ENCODE results near the gene BFAR.
"Not testable (repeated sequence)": the region's sequence is repeated elsewhere in the genome, so short reads cannot be mapped to it uniquely, and the experiment has no call there.

BFAR gene

DNA sequence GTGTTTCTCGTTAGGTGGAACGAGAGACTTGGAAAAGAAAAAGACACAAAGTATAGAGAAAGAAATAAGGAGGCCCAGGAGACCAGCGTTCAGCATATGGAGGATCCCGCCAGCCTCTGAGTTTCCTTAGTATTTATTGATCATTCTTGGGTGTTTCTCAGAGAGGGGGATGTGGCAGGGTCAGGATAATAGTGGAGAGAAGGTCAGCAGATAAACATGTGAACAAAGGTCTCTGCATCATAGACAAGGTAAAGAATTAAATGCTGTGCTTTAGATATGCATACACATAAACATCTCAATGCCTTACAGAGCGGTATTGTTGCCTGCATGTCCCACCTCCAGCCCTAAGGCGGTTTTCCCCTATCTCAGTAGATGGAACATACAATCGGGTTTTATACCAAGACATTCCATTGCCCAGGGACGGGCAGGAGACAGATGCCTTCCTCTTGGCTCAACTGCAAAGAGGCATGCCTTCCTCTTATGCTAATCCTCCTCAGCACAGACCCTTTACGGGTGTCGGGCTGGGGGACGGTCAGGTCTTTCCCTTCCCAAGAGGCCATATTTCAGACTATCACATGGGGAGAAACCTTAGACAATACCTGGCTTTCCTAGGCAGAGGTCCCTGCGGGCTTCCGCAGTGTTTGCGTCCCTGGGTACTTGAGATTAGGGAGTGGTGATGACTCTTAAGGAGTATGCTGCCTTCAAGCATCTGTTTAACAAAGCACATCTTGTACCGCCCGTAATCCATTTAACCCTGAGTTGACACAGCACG, 3.6 kb downstream of the BFAR start:
- FAIRE-seq = not testable (repeated sequence)

DNA sequence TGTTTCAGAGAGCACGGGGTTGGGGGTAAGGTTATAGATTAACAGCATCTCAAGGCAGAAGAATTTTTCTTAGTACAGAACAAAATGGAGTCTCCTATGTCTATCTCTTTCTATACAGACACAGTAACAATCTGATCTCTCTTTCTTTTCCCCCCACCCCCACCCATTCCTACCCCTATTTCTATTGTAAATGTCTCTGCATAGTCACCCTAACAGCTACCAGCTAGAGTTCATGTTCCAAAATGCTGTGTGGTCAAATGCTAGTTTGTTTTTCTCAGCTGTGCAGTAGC, 4.1 kb downstream of the BFAR start:
- not testable (repeated sequence) for FAIRE-seq

DNA sequence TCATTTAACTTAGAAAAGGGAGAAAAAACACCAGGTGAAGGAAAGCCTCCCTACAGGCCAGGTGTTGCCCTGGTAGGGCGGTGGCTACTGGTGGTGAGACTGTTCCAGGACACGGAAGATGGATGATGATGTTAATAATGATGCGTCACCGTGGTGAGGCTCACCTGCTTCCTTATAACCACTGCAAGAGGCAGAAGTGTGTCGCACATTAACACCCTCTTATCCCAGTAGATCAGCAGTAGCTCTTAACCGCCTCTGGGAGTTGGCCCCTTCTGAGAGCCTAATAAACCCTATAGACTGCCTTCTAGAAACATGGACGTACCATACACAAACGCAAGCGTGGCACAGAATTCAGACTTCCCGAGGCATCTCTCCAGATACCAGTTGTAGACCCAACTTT, 7.8 kb downstream of the BFAR start:
- no peak for FAIRE-seq

DNA sequence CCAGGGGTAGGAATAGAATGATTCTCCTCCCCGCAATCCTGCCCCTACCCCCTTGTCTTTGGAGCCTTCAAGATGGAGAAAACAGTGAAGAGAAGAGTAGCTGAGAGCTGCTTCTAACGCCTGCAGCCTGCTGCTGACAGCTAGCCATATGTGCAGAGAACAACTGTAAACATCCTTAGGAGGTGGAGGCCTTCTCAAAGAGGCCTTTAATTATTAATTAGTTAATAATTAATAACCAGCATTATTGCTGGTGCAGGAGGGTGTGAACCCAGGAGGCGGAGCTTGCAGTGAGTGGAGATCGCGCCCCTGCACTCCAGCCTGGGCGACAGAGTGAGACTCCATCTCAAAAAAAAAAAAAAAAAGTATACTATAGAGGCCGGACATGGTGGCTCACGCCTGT, 8.5 kb downstream of the BFAR start:
- FAIRE-seq = no peak

DNA sequence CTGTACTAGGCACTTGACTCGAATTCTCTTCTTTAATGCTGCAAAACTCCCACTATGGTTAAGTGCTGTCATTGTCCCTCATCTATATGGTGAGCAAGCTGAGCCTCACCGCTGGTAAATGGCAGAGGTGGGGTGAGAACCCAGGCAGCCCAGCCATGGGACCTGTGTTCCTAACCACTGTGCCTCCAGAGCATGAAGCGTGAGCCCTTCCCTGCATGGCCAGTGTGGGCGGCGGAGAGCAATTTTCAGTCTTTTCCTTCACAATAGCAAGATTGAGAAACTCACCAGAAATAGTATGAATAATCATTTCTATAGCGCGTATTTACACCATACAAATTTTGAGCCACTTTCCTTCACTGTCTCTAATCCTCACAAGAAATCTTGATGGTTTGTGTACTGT, 9.2 kb downstream of the BFAR start:
- no peak for FAIRE-seq

DNA sequence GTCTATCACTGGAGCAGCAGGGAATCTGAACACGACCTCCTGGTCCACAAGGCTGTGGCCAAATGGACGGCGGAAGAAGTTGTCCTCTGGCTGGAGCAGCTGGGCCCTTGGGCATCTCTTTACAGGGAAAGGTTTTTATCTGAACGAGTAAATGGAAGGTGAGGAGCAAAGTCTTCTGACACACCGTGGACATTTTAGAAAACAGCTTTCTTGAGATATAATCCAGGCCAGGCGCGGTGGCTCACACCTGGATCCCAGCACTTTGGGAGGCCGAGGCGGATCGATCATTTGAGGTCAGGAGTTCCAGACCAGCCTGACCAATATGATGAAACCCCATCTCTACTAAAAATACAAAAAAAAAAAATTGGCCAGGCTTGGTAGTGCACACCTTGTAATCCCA, 17.1 kb downstream of the BFAR start:
- FAIRE-seq = no peak

DNA sequence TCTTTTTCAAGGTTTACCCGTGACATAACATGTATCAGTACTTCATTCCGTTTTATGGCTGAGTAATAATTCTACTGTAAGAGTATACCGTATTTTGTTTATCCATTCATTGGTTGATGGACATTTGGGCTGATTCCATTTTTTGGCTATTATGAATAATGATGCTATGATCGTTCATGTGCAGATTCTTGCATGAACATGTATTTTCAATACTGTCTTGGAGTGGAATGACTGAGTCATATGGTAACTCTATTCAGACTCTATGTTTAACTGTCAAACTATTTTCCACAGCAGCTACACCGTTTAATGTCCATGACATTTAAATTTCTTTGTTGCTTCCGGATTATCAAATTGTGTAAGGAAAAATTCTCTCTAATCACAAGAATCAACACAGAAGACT, 17.9 kb downstream of the BFAR start:
- no peak for FAIRE-seq

DNA sequence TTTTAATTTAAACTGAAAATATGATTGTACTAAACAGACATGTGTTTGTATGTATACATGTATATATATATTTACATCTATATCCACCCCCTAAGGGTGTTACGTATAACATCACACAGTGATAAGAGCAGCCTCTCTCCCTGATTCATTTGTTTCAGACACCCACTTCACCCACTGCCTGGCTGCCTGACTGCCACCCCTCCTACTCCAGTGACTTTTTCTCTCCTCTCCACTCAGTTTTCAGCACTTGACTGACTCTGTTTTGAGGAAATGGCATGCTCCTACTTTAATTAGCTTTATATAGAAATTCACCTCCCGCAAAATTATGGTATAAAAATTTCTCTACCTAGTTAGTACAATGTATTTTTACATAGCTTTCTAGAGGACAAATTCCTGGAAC, 20.0 kb downstream of the BFAR start:
- no peak for FAIRE-seq

DNA sequence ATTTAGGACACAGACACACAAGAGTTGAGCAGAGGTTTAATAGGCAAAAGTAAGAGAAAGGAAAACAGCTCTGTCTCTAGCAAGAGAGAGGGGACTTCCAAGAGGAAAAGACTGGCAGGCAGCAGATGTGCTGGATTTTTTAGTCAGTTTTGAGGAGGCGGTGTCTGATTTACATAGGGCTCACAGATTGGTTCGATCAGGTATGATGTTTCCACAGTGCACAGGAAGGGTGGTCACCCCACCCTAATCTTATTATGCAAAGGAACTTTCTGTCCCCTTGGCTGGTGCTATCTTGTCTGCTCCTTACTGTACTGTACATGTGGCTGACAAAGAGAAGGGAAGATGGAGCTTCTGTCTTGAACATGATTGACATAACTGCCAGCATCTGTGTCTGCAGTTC, 25.3 kb downstream of the BFAR start:
- no peak for FAIRE-seq

DNA sequence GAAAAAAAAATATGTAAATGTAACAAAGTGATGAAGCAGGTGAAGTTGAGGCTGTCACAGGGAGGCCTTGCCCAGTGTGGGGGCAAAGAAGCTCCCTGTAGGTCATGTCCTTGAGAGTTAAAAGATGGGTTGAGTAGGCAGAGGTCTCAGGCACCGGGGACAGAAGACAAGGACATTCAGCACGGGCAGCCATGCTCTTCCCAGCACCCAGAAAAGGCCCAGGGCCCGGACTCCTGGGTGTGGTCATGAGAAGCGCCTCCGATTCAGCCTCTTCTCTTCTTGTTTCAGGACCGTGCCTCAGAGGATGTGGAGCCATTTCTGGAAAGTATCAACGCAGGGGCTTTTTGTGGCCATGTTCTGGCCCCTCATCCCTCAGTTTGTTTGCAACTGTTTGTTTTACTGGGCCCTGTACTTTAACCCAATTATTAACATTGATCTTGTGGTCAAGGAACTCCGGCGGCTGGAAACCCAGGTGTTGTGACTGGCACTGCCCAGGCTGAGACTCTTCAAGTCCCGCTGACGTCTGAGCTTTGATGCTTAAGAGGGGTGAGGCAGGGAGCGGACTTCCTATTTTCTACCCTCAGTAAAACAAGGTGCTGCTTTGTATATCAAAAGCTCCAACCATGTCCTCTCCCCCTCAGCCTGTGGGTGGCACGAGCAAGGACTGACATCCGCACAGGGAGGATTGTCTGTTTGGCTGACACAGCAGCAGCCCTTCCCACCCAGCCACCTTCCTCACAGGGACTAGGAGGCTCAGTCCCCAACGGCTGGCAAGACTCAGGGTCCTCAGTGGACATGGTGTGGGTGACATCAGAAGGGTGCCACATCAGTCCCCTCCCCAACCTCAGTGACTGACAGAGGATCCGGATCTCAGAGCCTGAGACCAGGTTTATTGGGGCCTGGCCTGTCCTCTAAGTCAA, 34.9 kb downstream of the BFAR start:
- no peak for FAIRE-seq

DNA sequence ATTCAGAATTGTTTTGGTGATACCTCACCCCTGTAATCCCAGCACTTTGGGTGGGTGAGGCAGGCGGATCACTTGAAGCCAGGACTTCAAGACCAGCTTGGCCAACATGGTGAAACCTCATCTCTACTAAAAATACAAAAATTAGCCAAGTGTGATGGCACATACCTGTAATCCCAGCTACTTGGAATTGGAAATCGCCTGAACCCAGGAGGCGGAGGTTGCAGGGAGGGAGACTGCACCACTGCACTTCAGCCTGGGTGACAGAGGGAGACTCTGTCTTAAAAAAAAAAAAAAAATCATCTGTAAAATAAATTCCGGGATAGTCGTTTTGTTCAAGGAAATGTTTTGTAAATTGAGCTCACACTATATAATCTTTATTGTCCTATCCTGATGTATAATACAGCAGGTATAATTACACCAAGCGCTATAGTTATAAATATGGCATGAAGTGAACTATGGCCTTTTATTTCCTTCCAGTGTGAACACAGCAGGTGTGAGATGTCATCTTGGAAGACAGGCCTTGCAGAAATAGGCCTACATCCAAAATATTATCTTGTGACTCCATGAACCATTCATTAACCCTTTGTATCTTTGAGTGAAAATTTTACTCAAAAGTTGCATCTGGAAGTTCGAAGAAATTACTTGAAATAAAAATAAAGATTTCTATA, 35.9 kb downstream of the BFAR start:
- FAIRE-seq = no peak

DNA sequence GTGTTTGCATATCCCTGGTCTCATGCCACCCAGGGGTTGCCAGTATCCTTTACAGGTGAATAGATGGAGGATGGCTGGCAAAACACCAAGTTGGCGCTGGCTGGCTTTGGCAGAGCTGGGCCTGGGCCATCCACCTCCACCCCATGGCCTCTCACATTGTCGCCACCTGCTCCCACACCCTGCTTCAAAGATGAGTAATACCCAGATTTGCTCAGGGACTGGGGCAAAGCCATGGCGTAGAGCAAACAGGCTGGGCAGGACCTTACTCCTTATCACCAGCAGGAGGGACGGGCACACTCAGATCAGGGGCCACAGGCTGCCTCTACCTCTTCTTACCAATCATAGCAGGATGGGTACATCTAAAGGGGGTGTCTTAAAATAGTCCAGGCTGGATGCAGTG, 37.0 kb downstream of the BFAR start:
- FAIRE-seq = no peak

DNA sequence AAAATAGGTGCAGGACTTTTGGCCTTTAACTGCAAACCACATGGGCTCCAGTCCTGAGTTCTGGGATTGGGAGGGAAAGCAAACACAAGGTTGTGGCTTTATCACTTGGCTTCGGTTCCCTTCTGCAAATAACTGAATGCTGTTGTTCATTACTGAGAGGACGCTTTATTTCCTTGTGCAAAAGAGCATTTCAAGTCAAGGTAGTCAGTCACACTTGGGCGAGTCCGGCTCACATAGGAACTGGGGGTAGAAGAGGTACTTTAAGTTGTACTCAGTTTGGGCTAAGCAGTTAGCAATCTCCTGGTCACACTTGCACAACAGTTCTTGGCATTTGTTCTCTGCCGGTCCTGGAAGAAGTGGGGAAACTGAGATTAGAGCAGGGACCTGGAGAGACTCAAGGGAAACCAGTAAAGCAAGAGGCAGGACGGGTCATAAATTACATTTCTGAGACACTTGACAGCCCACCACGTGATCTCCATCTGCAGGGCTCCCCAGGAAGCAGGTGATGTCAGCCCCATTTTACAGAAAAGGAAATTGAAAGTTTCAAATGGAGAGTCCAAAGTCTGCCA, 39.7 kb downstream of the BFAR start:
- FAIRE-seq = no peak

DNA sequence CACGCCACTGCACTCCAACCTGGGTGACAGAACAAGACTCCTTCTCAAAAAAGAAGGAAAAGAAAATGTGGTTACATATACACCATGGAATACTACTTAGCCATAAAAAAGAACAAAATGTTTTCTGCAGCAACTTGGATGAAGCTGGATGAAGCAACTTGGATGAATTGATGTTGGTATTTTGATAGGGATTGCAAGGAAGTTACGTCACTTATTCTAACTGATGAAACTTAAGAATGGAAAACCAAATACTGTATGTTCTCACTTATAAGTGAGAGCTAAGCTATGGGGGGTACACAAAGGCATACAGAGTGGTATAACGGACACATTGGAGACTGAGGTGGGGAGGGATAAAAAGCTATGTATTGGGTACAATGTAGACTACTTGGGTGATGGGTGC, 43.9 kb downstream of the BFAR start:
- no peak for FAIRE-seq

DNA sequence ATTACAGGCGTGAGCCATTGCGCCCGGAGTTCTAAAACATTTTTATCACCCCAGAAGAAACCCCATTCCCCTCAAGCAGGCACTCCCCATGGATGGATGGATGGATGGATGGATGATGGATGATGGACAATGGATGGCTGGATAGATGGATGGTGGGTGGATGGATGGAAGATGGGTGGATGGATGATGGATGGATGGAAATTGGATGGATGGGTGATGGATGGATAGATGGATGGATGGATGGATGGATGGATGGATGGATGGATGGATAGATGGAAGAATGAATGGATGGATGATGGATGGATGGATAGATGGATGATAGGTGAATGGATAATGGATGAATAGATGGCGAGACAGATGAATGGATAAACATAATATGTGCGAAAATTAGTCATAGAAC, 44.9 kb downstream of the BFAR start:
- FAIRE-seq = no peak

DNA sequence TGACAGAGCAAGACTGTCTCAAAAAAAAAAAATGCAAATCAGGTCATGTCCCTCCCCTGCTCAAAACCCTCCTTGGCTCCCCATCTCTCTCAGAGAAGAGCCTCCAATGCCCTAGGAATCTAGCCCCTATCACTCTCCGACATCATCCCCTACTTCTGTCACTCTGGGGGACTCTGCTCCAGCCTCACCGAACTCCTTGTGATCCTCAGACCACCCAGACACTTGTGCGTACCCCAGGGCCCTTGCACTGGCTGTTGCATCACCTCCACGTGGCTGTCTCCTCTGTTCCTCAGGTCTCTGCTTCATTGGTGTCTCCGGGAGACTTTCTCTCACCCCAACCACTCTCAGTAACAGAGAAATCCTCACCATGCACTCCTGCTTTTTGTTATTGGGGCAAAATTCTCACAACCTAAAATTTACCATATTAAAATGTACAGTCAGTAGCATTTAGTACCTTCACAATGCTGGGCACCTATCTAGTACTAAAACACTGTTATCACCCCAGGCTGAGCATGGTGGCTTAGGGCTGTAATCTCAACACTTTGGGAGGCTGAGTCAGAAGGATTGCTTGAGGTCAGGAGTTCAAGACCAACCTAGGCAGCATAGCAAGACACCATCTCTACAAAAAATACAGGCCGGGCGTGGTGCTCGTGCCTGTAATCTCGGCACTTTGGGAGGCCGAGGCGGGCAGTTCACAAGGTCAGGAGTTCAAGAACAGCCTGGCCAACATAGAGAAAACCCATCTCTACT, 46.2 kb downstream of the BFAR start:
- no peak for FAIRE-seq

DNA sequence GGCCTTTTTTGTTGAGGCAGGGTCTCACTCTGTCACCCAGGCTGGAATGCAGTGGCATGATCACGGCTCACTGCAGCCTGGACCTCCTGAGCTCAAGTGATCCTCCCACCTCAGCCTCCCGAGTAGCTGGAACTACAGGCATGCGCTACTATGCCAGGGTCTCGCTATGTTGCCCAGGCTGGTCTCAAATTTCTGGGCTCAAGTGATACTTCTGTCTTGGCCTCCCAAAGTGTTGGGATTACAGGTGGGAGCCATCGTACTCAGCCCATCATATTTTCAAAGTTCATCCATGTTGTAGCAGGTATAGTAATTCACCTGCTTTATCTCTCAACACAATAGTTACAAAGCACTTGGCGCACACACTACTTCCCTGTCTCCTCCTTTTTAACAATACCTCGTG, 47.6 kb downstream of the BFAR start:
- FAIRE-seq = not testable (repeated sequence)

DNA sequence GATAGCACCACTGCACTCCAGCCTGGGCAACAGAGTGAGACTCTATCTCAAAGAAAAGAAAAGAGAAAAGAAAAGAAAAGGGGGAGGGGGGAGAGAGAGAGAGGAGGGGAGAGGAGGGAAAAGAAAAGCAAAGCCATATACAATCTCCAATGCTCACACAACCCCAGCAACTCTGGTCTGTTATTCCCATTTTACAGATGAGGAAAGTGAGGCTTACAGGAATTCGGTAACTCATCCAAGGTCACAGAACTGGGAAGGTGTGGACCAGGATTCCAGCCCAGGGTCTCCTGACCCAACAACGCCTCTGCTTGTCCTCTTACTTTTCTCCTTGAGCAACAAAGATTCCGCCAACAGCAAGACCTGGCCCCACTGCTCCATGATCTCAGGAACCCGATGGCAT, 48.4 kb downstream of the BFAR start:
- no peak for FAIRE-seq

DNA sequence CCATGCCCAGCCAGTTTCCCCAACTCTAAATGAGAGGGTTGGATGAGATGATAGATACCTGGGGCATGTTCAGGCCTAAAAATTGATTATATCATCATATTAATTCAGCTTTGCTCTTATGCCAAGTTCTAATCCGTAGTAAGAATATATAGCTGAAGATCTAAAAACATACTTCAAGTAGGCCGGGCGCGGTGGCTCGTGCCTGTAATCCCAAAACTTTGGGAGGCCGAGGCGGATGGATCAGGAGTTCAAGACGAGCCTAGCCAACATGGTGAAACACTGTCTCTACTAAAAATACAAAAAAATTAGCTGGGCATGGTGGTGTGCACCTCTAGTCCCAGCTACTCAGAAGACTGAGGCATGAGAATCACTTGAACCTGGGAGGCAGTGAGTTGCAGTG, 49.4 kb downstream of the BFAR start:
- no peak for FAIRE-seq

DNA sequence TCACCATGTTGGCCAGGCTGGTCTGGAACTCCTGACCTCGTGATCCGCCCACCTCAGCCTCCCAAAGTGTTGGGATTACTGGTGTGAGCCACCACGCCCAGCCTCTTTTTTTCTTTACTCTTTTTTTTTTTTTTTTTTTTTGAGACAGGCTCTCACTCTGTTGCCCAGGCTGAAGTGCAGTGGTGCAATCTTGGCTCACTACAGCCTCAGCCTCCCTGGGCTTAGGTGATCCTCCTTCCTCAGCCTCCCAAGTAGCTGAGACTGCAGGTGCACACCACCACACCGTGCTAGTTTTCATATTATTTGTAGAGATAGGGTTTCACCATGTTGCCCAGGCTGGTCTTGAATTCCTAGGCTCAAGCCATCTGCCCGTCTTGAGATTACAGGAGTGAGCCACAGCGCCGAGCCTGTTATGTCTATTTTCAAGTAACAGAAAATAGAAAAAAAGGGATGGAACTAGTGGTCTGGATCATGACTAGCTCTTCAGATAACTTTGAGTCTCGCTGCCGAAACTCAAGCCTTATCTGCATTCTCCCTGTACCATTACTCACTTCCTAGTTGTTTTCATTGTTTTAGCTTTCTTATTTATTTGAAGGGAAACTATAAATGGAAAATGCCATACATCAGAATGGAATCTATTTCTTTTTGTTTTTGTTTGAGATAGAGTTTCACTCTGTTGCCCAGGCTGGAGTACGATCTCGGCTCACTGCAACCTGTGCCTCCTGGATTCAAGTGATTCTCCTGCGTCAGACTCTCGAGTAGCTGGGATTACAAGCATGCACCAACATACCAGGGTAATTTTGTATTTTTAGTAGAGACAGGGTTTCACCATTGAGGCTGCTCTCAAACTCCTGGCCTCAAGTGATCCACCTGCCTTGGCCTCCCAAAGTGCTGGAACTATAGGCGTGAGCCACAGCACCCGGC, 53.4 kb downstream of the BFAR start:
- not testable (repeated sequence) for FAIRE-seq

DNA sequence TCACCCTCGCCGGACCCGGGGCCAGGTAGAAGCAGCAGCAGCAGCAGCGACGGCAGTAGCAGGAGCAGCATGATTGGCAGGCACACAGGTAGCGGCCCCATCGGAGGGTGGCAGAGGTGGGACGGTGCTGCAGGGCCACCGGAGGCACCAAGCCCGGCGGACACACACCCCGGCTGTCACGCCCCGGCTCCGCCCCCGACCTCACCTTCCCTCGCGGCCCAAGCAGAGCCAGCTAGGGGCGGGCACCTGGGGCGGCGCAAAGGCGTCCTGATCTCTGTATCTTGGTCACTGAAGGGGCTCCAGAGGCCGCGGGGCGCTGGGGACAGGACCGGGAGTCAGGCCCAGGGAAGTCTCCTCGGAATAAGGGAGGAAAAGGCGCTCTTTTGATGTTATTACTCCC, 61.4 kb downstream of the BFAR start, which contains the start of gene PLA2G10:
Gene PLA2G10 (minus strand): TSS at position 180 of the 400 bp plus-strand sequence. CDS start 79 bp downstream, at position 101.
- not testable (repeated sequence) for FAIRE-seq
